Ectodermal cell (in vitro differentiated cells): ENCODE data around the gene VTN.

ENCODE experiments used
- H3K27ac ChIP-seq: 2 replicates; pipeline ENCODE4 v1.7.0; 2013; ENCODE audit warnings: mild to moderate bottlenecking, low read depth, low read length; ENCODE audit not compliant: insufficient read depth, poor library complexity, severe bottlenecking
- H3K27me3 ChIP-seq: 2 replicates; pipeline ENCODE4 v1.7.0; 2013; ENCODE audit warnings: mild to moderate bottlenecking, low read length; ENCODE audit not compliant: insufficient read depth, control insufficient read depth, poor library complexity, severe bottlenecking
- H3K36me3 ChIP-seq: one replicate; pipeline ENCODE4 v1.7.0; 2013; ENCODE audit warnings: low read length; ENCODE audit not compliant: control insufficient read depth, insufficient read depth
- H3K4me1 ChIP-seq: one replicate; pipeline ENCODE4 v1.7.0; 2013; ENCODE audit warnings: low read length; ENCODE audit not compliant: control insufficient read depth, insufficient read depth
- H3K4me3 ChIP-seq: 2 replicates; pipeline ENCODE4 v1.7.0; 2013; ENCODE audit warnings: low read depth, low read length, control low read depth; ENCODE audit not compliant: insufficient read depth
- H3K9me3 ChIP-seq: 2 replicates; pipeline ENCODE4 v1.7.0; 2013; ENCODE audit warnings: mild to moderate bottlenecking, low read length, moderate library complexity; ENCODE audit not compliant: control insufficient read depth
- WGBS, 2 experiments: methylation state at CpG; one replicate each; pipeline ENCODE4 v1.1.7; 2013; ENCODE audit warnings: missing lambda C conversion rate in 2 of 2; 5-methylcytosine and 5-hydroxymethylcytosine counted together

VTN gene

GRCh38 chr17:28357901-28358197, 12.3 kb downstream of the VTN start:
- H3K27me3 ChIP-seq: no peaks in the 10 kb centered on the region
- WGBS, 2 experiments: 4 to 9% methylated on average over 4 of the region's 4 CpGs
- H3K27ac ChIP-seq: peak overlapping the region; percentile 38
- peak overlapping the region; percentile 83 for H3K4me3 ChIP-seq
- H3K9me3 ChIP-seq: no peaks in the 10 kb centered on the region
- H3K36me3 ChIP-seq: peaks cover 24% of the 10 kb centered on the region
- H3K4me1 ChIP-seq: peaks cover 7% of the 10 kb centered on the region

- peak within 1 kb of the TSS; percentile 38 for H3K27ac ChIP-seq
- H3K27me3 ChIP-seq: no peaks in the 10 kb centered on the region
- H3K4me1 ChIP-seq: peaks cover 7% of the 10 kb centered on the region
- peak within 1 kb of the TSS; percentile 83 for H3K4me3 ChIP-seq
- WGBS, 2 experiments: 0 to 1% methylated on average over 80 of the region's 80 CpGs
- H3K36me3 ChIP-seq: peaks cover 24% of the 10 kb centered on the region
- H3K9me3 ChIP-seq: no peaks in the 10 kb centered on the region
Observed at GRCh38 chr17:28357061-28357900, 12.8 kb downstream of the VTN start, which contains the start of gene POLDIP2. TSS of gene POLDIP2 (minus strand) at chr17:28357527. CDS start at chr17:28357448, 79 bp downstream.

GRCh38 chr17:28350271-28350670, 19.8 kb downstream of the VTN start:
- Histone ChIP-seq H3K4me3 (no peak overlapping the region), H3K27ac (no peak overlapping the region), H3K4me1 (peaks cover 4% of the 10 kb centered on the region), H3K36me3 (peaks cover 30% of the 10 kb centered on the region), H3K9me3 (no peaks in the 10 kb centered on the region), H3K27me3 (no peaks in the 10 kb centered on the region)
- 94 to 95% methylated on average over 7 of the region's 7 CpGs for WGBS, 2 experiments

- no peak overlapping the region for H3K4me3 ChIP-seq
- no peak overlapping the region for H3K27ac ChIP-seq
- H3K27me3 ChIP-seq: no peaks in the 10 kb centered on the region
- no peaks in the 10 kb centered on the region for H3K9me3 ChIP-seq
- peaks cover 4% of the 10 kb centered on the region for H3K4me1 ChIP-seq
- 78 to 80% methylated on average over 3 of the region's 3 CpGs for WGBS, 2 experiments
- peaks cover 30% of the 10 kb centered on the region for H3K36me3 ChIP-seq
Observed at GRCh38 chr17:28348979-28349378, 21.1 kb downstream of the VTN start.

- Histone ChIP-seq H3K27ac (no peak overlapping the region), H3K4me1 (peaks cover 4% of the 10 kb centered on the region), H3K9me3 (no peaks in the 10 kb centered on the region), H3K27me3 (no peaks in the 10 kb centered on the region), H3K4me3 (no peak overlapping the region), H3K36me3 (peaks cover 34% of the 10 kb centered on the region)
- WGBS, 2 experiments: 92 to 93% methylated on average over 8 of the region's 8 CpGs
Observed at GRCh38 chr17:28347261-28347891, 22.7 kb downstream of the VTN start.

- H3K27me3 ChIP-seq: no peaks in the 10 kb centered on the region
- 85 to 90% methylated on average over 6 to 7 of the region's 7 CpGs for WGBS, 2 experiments
- H3K4me1 ChIP-seq: peaks cover 4% of the 10 kb centered on the region
- H3K27ac ChIP-seq: no peak overlapping the region
- H3K9me3 ChIP-seq: no peaks in the 10 kb centered on the region
- no peak overlapping the region for H3K4me3 ChIP-seq
- H3K36me3 ChIP-seq: peaks cover 37% of the 10 kb centered on the region
Observed at GRCh38 chr17:28346746-28347246, 23.3 kb downstream of the VTN start.

- Histone ChIP-seq H3K36me3 (peaks cover 37% of the 10 kb centered on the region), H3K9me3 (no peaks in the 10 kb centered on the region)
- WGBS, 2 experiments: 44 to 47% methylated on average over 2 of the region's 2 CpGs
Observed at GRCh38 chr17:28346199-28346580, 23.9 kb downstream of the VTN start.

GRCh38 chr17:28345419-28346198, 24.5 kb downstream of the VTN start:
- peaks cover 35% of the 10 kb centered on the region for H3K36me3 ChIP-seq
- peak overlapping the region; percentile 33 for H3K27ac ChIP-seq
- 93 to 95% methylated on average over 13 of the region's 13 CpGs for WGBS, 2 experiments
- H3K4me1 ChIP-seq: peaks cover 4% of the 10 kb centered on the region
- no peaks in the 10 kb centered on the region for H3K9me3 ChIP-seq
- no peaks in the 10 kb centered on the region for H3K27me3 ChIP-seq
- no peak overlapping the region for H3K4me3 ChIP-seq

More at GRCh38 chr17:28346199-28346580, 23.9 kb downstream of the VTN start:
- H3K27ac ChIP-seq: peak overlapping the region; percentile 33
- no peaks in the 10 kb centered on the region for H3K27me3 ChIP-seq
- H3K4me1 ChIP-seq: peaks cover 4% of the 10 kb centered on the region
- H3K4me3 ChIP-seq: no peak overlapping the region

GRCh38 chr17:28344435-28344901, 25.6 kb downstream of the VTN start:
- H3K27me3 ChIP-seq: no peaks in the 10 kb centered on the region
- no peak overlapping the region for H3K4me3 ChIP-seq
- peaks cover 4% of the 10 kb centered on the region for H3K4me1 ChIP-seq
- no peaks in the 10 kb centered on the region for H3K9me3 ChIP-seq
- peaks cover 35% of the 10 kb centered on the region for H3K36me3 ChIP-seq
- H3K27ac ChIP-seq: no peak overlapping the region
- 94% methylated on average over 19 of the region's 19 CpGs for WGBS, 2 experiments

- Histone ChIP-seq H3K4me3 (no peak overlapping the region), H3K9me3 (no peaks in the 10 kb centered on the region), H3K36me3 (peaks cover 35% of the 10 kb centered on the region), H3K4me1 (peaks cover 4% of the 10 kb centered on the region), H3K27ac (no peak overlapping the region), H3K27me3 (no peaks in the 10 kb centered on the region)
- WGBS, 2 experiments: 95 to 96% methylated on average over 9 of the region's 9 CpGs
Observed at GRCh38 chr17:28344011-28344410, 26.1 kb downstream of the VTN start.
